Measurements from ENCODE around the gene CDH12.

The CDH12 gene

GRCh38 chr5:22764736-22765135 lies 88.4 kb downstream of the CDH12 start:
- DNase-seq, result no peak

- no peak for DNase-seq
Measured at GRCh38 chr5:22757776-22758175, 95.4 kb downstream of the CDH12 start.

- no peak for DNase-seq
Measured at GRCh38 chr5:22754155-22754554, 99.0 kb downstream of the CDH12 start.

DNA sequence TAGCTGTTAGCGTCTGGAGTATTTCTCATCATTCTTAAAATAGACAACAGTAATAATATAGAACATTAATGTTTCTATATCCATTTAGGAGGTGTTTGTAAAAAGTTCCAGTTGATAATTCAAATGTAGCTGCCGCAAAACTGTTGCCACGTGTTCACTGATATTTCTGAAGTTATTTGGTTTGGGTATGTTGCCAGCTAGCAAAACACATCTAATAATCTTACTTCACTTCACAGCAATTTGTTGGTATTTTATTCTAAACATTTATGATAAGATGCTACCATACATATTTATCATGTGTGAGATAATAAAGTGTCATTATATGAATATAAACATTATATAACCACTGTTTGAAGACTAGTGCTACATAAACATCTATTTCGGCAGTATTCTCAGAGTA lies 101.6 kb downstream of the CDH12 start:
- DNase-seq, result no peak

- DNase-seq, result no peak
Measured at GRCh38 chr5:22736443-22737003, 116.6 kb downstream of the CDH12 start.

DNA sequence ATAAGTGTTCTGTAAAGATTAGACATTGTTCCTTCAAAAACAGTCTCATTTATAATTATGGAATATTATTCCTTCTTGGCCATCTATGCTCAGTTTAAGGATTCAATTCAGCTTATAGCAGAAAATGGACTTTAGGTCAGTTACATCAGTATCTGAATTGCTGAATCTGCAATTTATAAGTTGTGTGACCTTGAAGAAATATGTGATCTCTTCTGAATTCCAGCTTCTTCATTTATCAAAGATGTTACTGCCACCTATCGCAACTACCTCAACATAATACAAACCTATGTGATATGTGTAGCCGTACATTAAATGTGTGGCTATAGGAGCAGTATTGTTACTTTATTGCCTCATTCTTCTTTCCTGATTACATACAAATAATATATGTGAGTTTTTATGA lies 118.2 kb downstream of the CDH12 start:
- DNase-seq, result no peak

DNA sequence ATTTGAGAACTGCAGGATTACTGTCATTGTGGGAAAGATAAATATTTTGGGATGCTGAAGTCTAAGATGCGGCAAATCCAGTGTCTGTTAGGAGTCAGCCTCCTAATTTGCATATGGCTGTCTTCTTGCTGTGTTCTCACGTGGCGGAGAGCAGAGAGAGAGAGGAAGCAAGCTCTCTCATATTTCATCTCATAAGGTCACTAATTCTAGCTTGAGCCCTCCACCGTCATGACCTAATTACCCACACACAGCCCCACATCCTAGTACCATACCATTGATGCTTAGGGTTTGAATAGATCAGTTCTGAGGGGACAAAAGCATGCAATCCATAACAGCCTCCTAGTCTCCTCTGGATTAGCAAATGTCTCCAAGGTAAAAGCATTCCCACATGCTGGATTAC lies 124.5 kb downstream of the CDH12 start:
- DNase-seq, result no peak

DNA sequence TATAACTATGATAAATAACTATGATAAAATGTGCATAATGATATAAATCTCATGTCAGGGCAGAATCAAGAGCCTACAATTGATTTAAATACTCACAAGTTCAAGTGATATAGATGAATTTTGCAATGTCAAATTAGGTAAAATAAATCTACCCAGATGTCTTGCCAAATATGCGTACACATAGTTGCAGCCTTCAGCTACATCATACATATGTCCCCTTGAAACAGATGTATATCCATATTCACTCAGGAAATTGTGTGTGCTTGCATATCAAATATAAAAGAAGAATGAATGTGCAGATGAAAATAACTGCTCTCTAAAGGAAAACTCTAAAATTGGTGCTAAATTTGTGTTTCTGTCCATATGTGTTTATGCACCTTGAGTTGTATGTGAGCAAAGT lies 130.7 kb downstream of the CDH12 start:
- DNase-seq, result no peak

DNA sequence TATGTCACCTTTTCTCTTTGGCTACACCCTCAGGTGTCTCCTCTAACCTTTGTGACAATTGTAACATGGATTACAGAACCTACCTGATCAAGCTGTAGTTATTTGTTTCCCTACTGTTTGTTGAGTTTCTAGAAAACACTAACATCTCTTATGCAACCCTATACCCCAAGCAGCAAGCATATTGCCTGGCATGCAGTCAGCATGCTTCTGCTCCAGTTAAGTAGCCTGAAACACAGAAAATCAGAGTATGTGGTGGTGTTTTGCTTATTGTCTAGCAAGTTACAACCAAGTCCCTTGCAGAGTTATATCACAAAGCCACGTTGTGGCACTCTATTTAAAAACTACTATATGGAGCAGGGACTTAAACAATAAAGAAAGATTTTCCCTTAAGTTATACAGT lies 131.1 kb downstream of the CDH12 start:
- no peak for DNase-seq

GRCh38 chr5:22719842-22720241 lies 133.3 kb downstream of the CDH12 start:
- no peak for DNase-seq

- no peak for DNase-seq
Measured at GRCh38 chr5:22710660-22711059, 142.5 kb downstream of the CDH12 start.

GRCh38 chr5:22709743-22710142 lies 143.4 kb downstream of the CDH12 start:
- DNase-seq, result no peak

DNA sequence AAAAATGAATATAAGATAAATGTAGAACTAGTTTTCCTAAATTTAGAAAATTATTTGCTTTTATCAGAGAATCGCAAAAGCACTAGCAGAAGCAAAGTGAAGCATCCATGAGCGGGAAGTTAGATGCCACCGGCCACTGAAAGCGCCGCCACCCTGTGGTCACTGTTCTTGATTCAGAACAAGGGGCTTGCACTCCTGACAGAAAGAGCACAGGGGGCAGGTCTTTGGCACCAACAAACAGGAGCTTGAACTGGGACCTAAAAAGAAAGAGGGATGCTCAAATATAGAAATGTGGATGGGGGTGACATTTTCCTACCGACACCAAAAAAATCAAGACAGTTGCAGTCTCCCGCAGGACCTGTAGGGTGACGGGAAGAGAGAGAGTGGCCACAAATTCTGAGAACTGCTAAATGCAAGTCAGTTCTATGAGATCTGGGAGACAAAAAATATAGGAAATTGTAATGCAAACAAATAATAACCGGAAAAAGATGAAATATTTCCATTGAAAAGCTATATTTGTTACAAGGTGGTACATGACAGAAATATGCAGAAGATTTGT lies 144.3 kb downstream of the CDH12 start:
- no peak for DNase-seq

DNA sequence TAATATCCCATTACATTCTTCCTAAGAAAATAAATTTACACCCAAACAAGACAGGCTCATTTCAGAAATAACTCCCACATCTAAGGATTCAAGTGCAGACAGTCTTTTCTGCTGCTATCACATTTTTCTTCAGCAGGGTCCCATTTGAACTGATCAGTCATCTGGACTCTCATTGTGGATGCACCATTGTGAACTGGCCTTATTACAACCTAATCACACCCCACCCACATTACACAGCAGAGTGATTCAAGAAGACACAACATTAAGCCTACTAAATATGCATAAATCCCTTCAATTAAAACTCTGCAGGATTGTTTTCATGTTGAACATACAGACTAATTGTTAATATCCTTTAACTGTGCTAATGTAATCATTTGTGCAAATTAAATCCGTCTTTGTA lies 146.2 kb downstream of the CDH12 start:
- no peak for DNase-seq

DNA sequence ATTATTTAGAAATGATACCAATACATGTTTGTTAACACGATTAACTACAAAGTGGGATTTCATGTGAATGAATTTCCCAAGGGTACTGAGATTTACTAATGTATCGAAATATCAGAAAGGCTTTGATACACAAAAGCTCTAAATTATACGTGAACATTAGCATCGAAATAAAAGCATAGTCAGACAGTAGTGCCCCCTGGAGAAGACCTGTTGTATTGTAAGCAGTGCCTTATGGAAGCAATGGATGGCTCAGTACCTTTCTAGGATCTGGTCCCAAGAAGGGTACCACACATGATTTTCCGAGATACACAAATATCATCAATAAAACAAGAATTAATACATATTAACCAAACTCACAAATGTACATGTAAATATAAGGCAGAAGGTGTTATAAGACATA lies 153.8 kb downstream of the CDH12 start:
- DNase-seq, result no peak

DNA sequence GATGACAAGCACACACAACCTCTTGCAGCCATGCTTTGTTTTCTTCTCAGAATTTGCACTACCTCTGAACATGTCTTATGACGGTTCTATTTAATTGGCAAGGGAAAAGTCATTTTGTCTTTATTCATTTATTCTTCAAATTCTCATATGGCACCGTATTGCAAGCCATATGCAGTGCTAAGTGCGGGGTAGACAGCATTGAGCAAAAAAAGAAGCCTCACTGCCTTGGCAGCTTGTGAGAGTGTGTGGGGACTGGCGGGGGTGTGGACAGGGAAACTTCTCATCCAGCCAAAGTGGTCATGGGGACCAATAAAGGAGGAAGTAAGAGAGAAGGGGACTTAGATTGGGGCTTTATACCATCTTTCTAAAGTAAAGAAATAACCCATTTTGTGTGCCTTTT lies 160.0 kb downstream of the CDH12 start:
- no peak for DNase-seq

DNA sequence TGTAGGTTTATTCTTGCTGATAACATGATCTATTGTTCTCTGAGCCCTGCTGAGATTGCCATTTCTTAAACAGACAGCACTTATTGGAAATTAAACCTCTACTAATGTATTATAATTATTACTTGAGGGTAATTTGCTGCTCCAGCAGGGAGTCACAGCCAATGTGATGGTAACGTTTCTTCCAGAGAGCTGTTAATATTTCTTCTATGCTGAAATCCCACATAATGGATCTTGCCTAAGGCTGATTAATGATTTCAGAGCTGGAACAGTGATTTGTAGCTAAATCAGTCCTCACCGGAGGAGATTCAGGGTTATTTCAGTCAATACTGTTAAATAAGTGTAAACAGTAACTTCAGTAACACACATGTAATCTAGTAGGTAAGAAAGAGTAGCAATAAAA lies 170.1 kb downstream of the CDH12 start:
- DNase-seq, result no peak

DNA sequence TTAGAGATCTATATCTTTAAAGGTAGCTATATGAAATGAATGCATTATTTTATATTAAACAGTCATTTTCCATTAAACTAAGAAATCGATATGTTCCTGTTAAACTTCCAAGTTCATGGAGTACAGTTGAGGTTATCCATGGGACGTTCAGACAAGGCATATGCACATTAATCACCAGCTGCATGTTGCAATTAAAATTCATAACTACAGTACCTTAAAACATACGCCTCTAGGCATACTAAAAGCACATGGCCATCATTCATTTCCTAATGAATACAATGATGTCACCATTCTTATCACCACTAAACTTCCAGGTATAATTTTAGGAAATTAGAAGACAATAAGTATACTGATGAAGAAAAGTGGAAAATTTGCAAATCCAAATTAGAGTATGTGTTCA lies 174.3 kb downstream of the CDH12 start:
- no peak for DNase-seq

GRCh38 chr5:22673131-22673530 lies 180.0 kb downstream of the CDH12 start:
- no peak for DNase-seq

- no peak for DNase-seq
Measured at GRCh38 chr5:22669345-22669744, 183.8 kb downstream of the CDH12 start.

- no peak for DNase-seq
Measured at GRCh38 chr5:22665801-22666200, 187.3 kb downstream of the CDH12 start.

DNA sequence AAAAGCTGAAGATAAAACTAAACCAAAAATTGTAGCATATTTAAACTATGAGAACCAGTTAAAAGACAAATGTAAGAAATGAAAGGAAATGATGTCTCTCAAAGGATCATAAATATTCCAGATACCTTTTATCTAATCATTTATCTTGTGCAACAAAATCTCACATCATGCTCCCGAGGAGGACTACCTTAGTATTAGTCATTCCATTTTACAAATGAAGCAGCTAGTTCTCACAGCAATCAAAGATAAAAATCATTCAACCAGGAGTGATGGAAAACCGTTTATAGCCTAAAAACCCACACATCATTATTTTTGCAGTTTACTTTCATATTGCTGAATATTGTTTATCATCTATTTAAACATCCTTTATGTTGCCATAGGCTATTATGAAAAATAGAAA lies 190.0 kb downstream of the CDH12 start:
- DNase-seq, result no peak

DNA sequence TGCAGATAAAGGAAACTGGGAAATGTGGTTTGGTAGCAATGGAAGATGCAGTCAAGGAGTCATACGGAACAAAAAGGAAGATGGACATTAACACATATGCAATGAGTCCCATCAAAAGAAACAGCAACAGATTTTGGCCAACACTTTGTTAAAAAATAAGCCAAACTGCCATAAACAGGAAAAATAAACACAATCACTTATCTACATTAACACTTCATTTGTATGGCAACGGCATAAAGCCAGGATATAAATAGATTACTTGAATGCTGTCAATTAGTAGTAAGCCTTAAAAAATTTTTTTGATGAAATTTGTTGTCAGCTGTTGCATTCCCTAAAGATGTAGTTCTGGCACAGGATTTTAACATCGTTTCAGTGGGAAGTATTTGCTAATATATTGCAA lies 190.8 kb downstream of the CDH12 start:
- DNase-seq, result no peak

GRCh38 chr5:22651355-22651754 lies 201.8 kb downstream of the CDH12 start:
- DNase-seq, result no peak

DNA sequence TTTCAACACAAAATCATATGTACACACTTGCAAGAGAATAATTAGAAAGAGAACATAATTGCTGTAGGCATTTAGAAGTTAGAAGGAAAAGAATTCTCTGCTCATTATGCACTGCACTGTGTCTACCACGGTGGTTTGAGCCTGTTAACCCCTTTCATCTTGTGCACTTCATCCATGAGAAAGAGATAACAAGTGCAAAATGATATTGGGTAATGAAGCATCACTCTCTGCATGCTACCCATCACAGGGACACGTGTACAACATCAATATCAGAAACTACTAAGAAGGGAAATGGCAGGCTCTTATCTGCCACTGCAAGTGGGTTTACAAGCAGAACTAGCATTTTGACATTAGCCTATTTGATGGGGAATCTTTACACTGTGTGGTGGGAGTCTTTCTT lies 202.6 kb downstream of the CDH12 start:
- DNase-seq, result no peak
